Measurements from ENCODE around the gene CXorf58. TPM values are rescaled to one million over a fixed set of nuclear protein-coding genes. Genes with fewer than 3 reads are reported as not detected.
"Not testable (repeated sequence)": the region's sequence is repeated elsewhere in the genome, so short reads cannot be mapped to it uniquely, and the experiment has no call there.

The CXorf58 gene
- total RNA-seq, 1 donor from 2014 or later = not detected

GRCh38 chrX:23952984-23953907, 45.4 kb downstream of the CXorf58 start:
- no peak for DNase-seq (ENCODE audit: low spot score)

GRCh38 chrX:23953908-23954269, 46.1 kb downstream of the CXorf58 start:
- DNase-seq (ENCODE audit: low spot score) = no peak

- DNase-seq (ENCODE audit: low spot score) = no peak
These were observed 46.6 kb downstream of the CXorf58 start for GRCh38 chrX:23954396-23954795.

GRCh38 chrX:23959781-23960180, 52.0 kb downstream of the CXorf58 start:
- no peak for DNase-seq (ENCODE audit: low spot score)

GRCh38 chrX:23964191-23964590, 56.4 kb downstream of the CXorf58 start:
- DNase-seq (ENCODE audit: low spot score) = no peak

- DNase-seq (ENCODE audit: low spot score) = not testable (repeated sequence)
These were observed 57.8 kb downstream of the CXorf58 start for GRCh38 chrX:23965630-23966029.

- DNase-seq (ENCODE audit: low spot score) = no peak
These were observed 70.7 kb downstream of the CXorf58 start for GRCh38 chrX:23978491-23978890.

GRCh38 chrX:23980011-23980441, 72.2 kb downstream of the CXorf58 start:
- no peak for DNase-seq (ENCODE audit: low spot score)

GRCh38 chrX:23981222-23981621, 73.4 kb downstream of the CXorf58 start:
- no peak for DNase-seq (ENCODE audit: low spot score)

GRCh38 chrX:23981711-23982110, 73.9 kb downstream of the CXorf58 start:
- no peak for DNase-seq (ENCODE audit: low spot score)

GRCh38 chrX:23982891-23983290, 75.1 kb downstream of the CXorf58 start:
- no peak for DNase-seq (ENCODE audit: low spot score)

Other genes starting within 250 kb of the CXorf58 start
- 53.9 TPM for gene PRDX4, start 240.5 kb upstream of the CXorf58 start, total RNA-seq
- 31.0 TPM for gene ACOT9, start 164.7 kb upstream of the CXorf58 start, total RNA-seq
- gene SAT1, start 124.8 kb upstream of the CXorf58 start, total RNA-seq = 205 TPM
- gene APOO, start 68 bp upstream of the CXorf58 start, total RNA-seq = 38.1 TPM
- gene KLHL15, start 119.2 kb downstream of the CXorf58 start, total RNA-seq = 7.8 TPM
- 215 TPM for gene EIF2S3, start 146.9 kb downstream of the CXorf58 start, total RNA-seq
- gene ZFX, start 241.7 kb downstream of the CXorf58 start, total RNA-seq = 75.0 TPM

Data from ureter (tissue), 1 donor.